CD4-positive, alpha-beta T cell treated with Interleukin-6 at 100 ng/mL for 8 hours (primary cell): Measurements from ENCODE around the gene GRHL3.

Experiments
- DNase-seq: peaks from one replicate; pipeline ENCODE4 v3.0.0-alpha.2; 2020; ENCODE audit warnings: mixed read lengths, low spot score

The GRHL3 gene

DNA sequence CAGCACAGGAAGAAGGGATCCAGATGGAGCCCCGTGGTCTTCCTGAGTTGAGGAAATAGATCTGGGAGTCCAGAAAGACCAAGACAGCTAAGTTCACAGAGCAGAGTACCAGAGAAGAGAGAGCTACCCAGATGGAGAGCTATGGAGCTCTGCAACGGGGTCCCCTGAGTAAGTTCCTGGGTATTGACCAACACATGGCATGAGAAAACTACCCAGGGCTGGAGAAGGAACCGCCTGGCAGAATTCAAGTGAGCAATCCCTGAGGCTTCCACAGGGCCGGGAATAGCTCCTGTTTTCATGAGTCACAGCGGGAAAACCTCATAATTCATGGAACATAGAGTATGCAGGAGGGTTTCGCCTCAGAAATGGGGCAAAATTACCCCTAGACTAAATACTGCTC, 74.7 kb downstream of the GRHL3 start:
- DNase-seq: no peak

DNA sequence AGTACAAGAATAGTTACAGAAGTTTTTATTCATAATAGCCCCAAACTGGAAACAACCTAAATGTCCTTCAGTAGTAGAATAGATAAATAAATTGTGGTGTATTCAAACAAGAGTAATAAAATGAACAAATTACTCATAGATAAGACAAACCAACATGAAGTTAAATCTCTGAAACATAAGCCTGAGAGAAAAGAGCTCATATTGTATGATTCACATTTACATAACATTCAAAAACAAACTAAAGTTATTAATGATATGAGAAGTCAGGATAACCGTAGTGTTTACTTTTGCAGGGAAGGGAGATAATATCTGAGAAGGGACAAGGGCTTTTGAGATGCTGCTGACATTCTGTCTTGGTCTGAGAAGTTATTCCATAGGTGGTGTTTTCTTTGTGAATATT, 80.9 kb downstream of the GRHL3 start:
- DNase-seq: no peak

DNA sequence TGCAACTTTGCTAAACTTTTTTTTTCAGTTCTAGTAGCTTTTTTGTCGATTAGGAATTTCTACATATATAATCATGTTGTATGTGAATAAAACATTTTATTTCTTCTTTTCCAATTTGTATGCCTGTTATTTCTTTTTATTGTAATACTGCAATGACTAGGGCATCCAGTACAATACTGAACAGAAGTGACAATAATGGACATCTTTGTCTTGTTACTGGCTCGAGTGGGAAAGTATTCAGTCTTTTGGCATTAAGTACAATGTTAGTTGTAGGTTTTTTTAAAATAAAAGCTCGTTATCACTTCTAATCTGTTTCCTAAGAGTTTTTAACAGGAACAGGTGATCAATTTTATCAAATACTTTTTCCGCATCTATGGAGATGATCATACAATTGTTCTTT, 84.6 kb downstream of the GRHL3 start:
- DNase-seq: no peak
